HepG2 (cell line): ENCODE data around the gene GOLGA7B. TPM values are rescaled to one million over a fixed set of nuclear protein-coding genes. Genes with fewer than 3 reads are reported as not detected.

ENCODE experiments used
- ATAC-seq: fragments of 200-7000 bp; cut with Tn5 transposase; 3 replicates; pipeline ENCODE4 v1.9.1; 2020; ENCODE audit warnings: mild to moderate bottlenecking, moderate library complexity
- BruUV-seq: library from RNA; stranded (reverse); fragments of 400-500 nt; replicated peaks from 2 replicates; lab custom pipeline; 2021; lab: Mats Ljungman, UMichigan
- CTCF ChIA-PET: fragments of 300-600 bp; formaldehyde crosslinking; extraction: SDS; loops from one replicate; lab custom pipeline; 2021; ENCODE audit warnings: low total read pairs, inconsistent platforms, low intra/inter-chr PET ratio; lab: Yijun Ruan, JAX
- POLR2A ChIA-PET: fragments of 350-600 bp; sonication (Branson Sonifier 250); formaldehyde crosslinking; loops from one replicate; lab custom pipeline; 2020; ENCODE audit warnings: antibody characterized with exemption, inconsistent platforms; lab: Yijun Ruan, JAX
- DNase-seq: peaks from one replicate; pipeline ENCODE4 v3.0.0-alpha.2; 2015; ENCODE audit warnings: low spot score
- FAIRE-seq: peaks from 3 replicates; lab custom pipeline; 2011; peaks lifted over from hg19 to GRCh38; lab: Jason Lieb, UNC
- H2AFZ ChIP-seq: one replicate; pipeline ENCODE4 v1.6.1; 2011; ENCODE audit warnings: low read length, inconsistent platforms
- H3K27ac ChIP-seq: fragments of 300-600 bp; 3 replicates; pipeline ENCODE4 v1.8.0; 2011; ENCODE audit warnings: mixed run types, mild to moderate bottlenecking, mixed read lengths, low read length, inconsistent platforms; ENCODE audit not compliant: insufficient read depth; ENCODE audit errors: extremely low read length
- H3K27me3 ChIP-seq, 2 experiments: fragments of 200-600 bp in 1 of 2; 2 replicates in 1 of 2; 3 replicates in 1 of 2; pipeline versions ENCODE4 v1.6.0 to v1.8.0; 2011; ENCODE audit warnings: low read length in 2 of 2, mild to moderate bottlenecking in 2 of 2, moderate library complexity in 2 of 2, inconsistent platforms in 1 of 2; ENCODE audit not compliant: insufficient read depth in 2 of 2, control insufficient read depth in 1 of 2
- H3K36me3 ChIP-seq, 2 experiments: fragments of 200-600 bp in 1 of 2; replicated peaks in 1 of 2; 2 replicates in 1 of 2; 3 replicates in 1 of 2; pipeline versions ENCODE4 v1.5.1 to v1.8.0; 2011; ENCODE audit warnings: low read length in 2 of 2, inconsistent platforms in 1 of 2; ENCODE audit not compliant: insufficient read depth in 2 of 2, control insufficient read depth in 1 of 2
- H3K4me1 ChIP-seq: 2 replicates; pipeline ENCODE4 v1.5.1; 2012; ENCODE audit warnings: low read length, inconsistent platforms; ENCODE audit not compliant: insufficient read depth
- H3K4me2 ChIP-seq: 2 replicates; pipeline ENCODE4 v1.6.0; 2011; ENCODE audit warnings: low read depth, low read length, inconsistent platforms
- H3K4me3 ChIP-seq, 3 experiments: fragments of 200-600 bp in 1 of 3; sonication (generic), shearing (Covaris generic) in 1 of 3; replicated peaks in 1 of 3; 2 replicates each; pipeline ENCODE4 v1.5.1; 2011 to 2016; ENCODE audit warnings: low read length in 3 of 3, inconsistent platforms in 2 of 3, low read depth in 2 of 3, mild to moderate bottlenecking in 2 of 3, control low read depth in 1 of 3, mixed read lengths in 1 of 3; ENCODE audit not compliant: insufficient read depth in 1 of 3
- H3K79me2 ChIP-seq: one replicate; pipeline ENCODE4 v1.6.1; 2011; ENCODE audit warnings: low read length, inconsistent platforms; ENCODE audit not compliant: insufficient read depth
- H3K9ac ChIP-seq: 2 replicates; pipeline ENCODE4 v1.6.0; 2011; ENCODE audit warnings: mild to moderate bottlenecking, low read depth, low read length, inconsistent platforms; ENCODE audit not compliant: insufficient read depth
- H3K9me3 ChIP-seq: 2 replicates; pipeline ENCODE4 v1.5.1; 2012; ENCODE audit warnings: mild to moderate bottlenecking, low read length
- H4K20me1 ChIP-seq: 2 replicates; pipeline ENCODE4 v1.6.0; 2011; ENCODE audit warnings: inconsistent platforms, mild to moderate bottlenecking, low read length, moderate library complexity; ENCODE audit not compliant: insufficient read depth
- ARNTL ChIP-seq: sonication (generic); formaldehyde crosslinking; IDR thresholded peaks from 2 replicates; pipeline ENCODE4 v1.4.0; 2020; ENCODE audit warnings: mild to moderate bottlenecking, missing genetic modification reagents
- FIP1L1 ChIP-seq: fragments of 200-400 bp; formaldehyde crosslinking; IDR thresholded peaks from 2 replicates; pipeline ENCODE4 v1.6.1; 2018; ENCODE audit warnings: low read depth, mild to moderate bottlenecking, low read length, moderate library complexity, borderline replicate concordance; ENCODE audit not compliant: insufficient read depth
- FOSL2 ChIP-seq: sonication (generic); formaldehyde crosslinking; IDR thresholded peaks from 2 replicates; pipeline ENCODE4 v1.4.0; 2020; ENCODE audit warnings: missing genetic modification reagents
- HINFP ChIP-seq: sonication (generic); formaldehyde crosslinking; IDR thresholded peaks from 2 replicates; pipeline ENCODE4 v1.4.0; 2020; ENCODE audit warnings: low read depth, mild to moderate bottlenecking, missing genetic modification reagents
- NCOA1 ChIP-seq: sonication (generic); formaldehyde crosslinking; IDR thresholded peaks from 2 replicates; pipeline ENCODE4 v1.9.0; 2021; ENCODE audit warnings: missing genetic modification reagents
- NCOA2 ChIP-seq: sonication (generic); formaldehyde crosslinking; IDR thresholded peaks from 2 replicates; pipeline ENCODE4 v1.8.0; 2022; ENCODE audit warnings: inconsistent platforms
- SMAD9 ChIP-seq: sonication (generic); formaldehyde crosslinking; IDR thresholded peaks from 2 replicates; pipeline ENCODE4 v1.5.1; 2020; ENCODE audit warnings: mild to moderate bottlenecking, missing genetic modification reagents
- ZBTB14 ChIP-seq: sonication (generic); formaldehyde crosslinking; IDR thresholded peaks from 2 replicates; pipeline ENCODE4 v1.4.0; 2020; ENCODE audit warnings: missing genetic modification reagents
- ZBTB33 ChIP-seq: sonication (generic); formaldehyde crosslinking; IDR thresholded peaks from 2 replicates; pipeline ENCODE4 v1.4.0; 2020; ENCODE audit warnings: missing genetic modification reagents
- WGBS: methylation state at CpG from one replicate; pipeline ENCODE4 v1.1.6; 2017; ENCODE audit warnings: low lambda C conversion rate; 5-methylcytosine and 5-hydroxymethylcytosine counted together
- in situ Hi-C: cut with HindIII; loops from 2 replicates; pipeline ENCODE4 v1.10.0; 2017; ENCODE audit warnings: low pct_unique_long_range_greater_than_20kb; ENCODE audit not compliant: extremely low pct_ligation_motif_present
- intact Hi-C: fragments of 100-400 bp; cut with micrococcal nuclease; formaldehyde crosslinking; loops from one replicate; pipeline ENCODE4 v1.10.0; 2022; ENCODE audit not compliant: unreplicated experiment
- polyA plus RNA-seq, 8 experiments: library from polyadenylated mRNA; depleted of rRNA in 3 of 8; stranded (reverse) in 7 of 8; unstranded in 1 of 8; fragments of >200 nt; fragmentation: Illumina TruSeq in 4 of 8; extraction: Trizol in 4 of 8; gene quantifications; 2 replicates each; pipeline versions ENCODE4 v1.2.1 to v1.2.3, GENCODE V29; 2011 to 2016; ENCODE audit warnings: low read depth in 4 of 8, missing spikeins in 1 of 8, mixed read lengths in 1 of 8; ENCODE audit not compliant: insufficient read depth in 1 of 8
- total RNA-seq, 5 experiments: library from RNA; depleted of rRNA; stranded (reverse); fragments of >200 nt; fragmentation: Illumina TruSeq; extraction: Trizol; gene quantifications; 2 replicates each; pipeline ENCODE4 v1.2.3, GENCODE V29; 2016; ENCODE audit warnings: low read depth in 1 of 5
- TF ChIP-seq, protein P1 (sequence below): sonication (generic); formaldehyde crosslinking; IDR thresholded peaks from 2 replicates; pipeline ENCODE4 v1.4.0; 2020; ENCODE audit warnings: missing genetic modification reagents

The GOLGA7B gene
- total and polyA plus RNA-seq, 2 of the 13 experiments (the other 11 are each of a cell fraction or from before 2014, with no cell fraction given): not detected

DNA sequence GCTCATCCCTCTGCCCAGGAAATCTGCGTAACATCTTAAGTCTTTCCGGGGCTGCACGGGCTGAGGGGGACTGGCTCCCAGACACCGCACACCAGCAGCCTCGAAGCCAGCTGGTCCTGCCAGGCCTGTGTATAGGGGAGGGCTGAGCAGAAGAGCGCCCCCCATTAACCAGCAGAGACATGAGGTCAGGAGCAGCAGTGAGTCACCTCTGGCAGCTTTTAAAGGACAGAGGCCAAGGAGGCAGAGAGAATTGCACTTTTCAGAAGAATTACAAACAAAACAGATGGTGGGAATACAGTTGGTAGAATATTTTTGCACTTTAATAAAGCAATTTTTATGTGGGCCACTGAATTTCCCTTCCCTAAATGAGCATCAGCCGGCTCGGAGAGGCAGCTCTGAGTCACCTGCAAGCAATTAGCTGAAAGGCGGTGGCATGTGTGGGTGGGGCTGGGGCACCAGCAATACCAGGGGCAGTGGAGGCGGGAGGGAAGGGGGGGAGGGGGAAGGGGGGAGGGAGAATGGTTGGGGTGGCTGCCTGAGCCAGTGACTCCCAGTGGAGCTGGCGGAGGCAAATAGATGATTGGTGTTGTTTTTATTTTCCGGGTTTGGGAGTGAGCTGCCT is 39.1 kb downstream of the GOLGA7B start (continued):
- TF ChIP-seq FIP1L1 (no peak), SMAD9 (CRISPR knock-in tag) (no peak), ZBTB14 (no peak), NCOA2 (CRISPR knock-in tag) (no peak), ARNTL (CRISPR knock-in tag) (no peak), HINFP (no peak), NCOA1 (no peak)
- TF ChIP-seq, all 625 proteins: peak for 0

DNA sequence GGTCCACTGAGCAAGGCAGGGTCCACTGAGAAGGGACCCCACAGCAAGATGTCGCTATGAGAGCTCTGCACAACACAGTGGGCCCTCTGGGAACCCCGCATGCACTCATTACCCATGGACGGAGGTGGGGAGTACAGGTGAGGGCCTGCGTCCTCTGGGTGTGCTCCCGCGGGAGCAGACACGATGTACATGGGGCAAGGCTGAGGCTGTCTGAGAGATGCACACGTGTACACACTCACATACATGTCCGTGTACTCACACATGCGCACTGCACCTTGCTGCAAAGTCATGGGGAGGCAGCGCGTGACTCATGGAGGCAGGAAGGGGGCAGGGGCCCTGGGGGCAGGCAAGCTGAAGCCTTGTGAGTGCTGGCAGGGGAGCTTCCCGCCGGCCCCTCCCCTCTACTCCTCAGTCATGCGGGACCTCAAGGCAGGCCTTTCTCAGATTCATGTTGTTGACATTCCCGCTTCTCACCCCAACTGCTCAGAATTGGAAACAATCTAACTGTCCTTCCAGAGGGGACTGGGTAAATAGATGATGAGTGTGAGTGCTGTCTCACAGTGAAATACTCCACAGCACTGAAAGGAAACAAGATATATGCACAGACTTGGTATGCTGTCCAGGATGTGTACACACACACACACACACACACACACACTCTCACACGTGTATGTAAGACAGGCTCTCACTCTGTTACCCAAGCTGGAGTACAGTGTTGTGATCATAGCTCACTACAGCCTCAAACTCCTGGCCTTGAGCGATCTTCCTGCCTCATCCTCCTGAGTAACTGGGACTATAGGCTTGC is 40.0 kb downstream of the GOLGA7B start:
- H3K9me3 ChIP-seq: no peaks in the 10 kb centered on the region
- H3K9ac ChIP-seq: no peak overlapping the region
- FAIRE-seq (no peak), DNase-seq (no peak), ATAC-seq (no peak; the same call in 2 of the 3 replicates)
- H3K79me2 ChIP-seq: no peaks in the 10 kb centered on the region
- in situ Hi-C loops: no loop called here
- H3K4me2 ChIP-seq: no peak overlapping the region
- H3K4me3 ChIP-seq: no peak overlapping the region
- H3K36me3 ChIP-seq: no peaks in the 10 kb centered on the region
- H3K27ac ChIP-seq: no peak overlapping the region
- WGBS: 40% methylated on average over 6 of the region's 18 CpGs
- peaks cover 2 to 22% of the 10 kb centered on the region in 2 experiments; a peak in 3 of 5 replicates for H3K27me3 ChIP-seq
- ChIA-PET CTCF (no interaction called here), POLR2A (no interaction called here)
- intact Hi-C loops: no loop called here
- H4K20me1 ChIP-seq: no peaks in the 10 kb centered on the region
- no peaks in the 10 kb centered on the region for H3K4me1 ChIP-seq
- no TSS peak for BruUV-seq
- H2AFZ ChIP-seq: no peak overlapping the region
- TF ChIP-seq ZBTB33 (0 out of 2 replicates have a peak, but pooled peaks have one; percentile 21), FOSL2 (CRISPR knock-in tag) (0 out of 2 replicates have a peak, but pooled peaks have one; percentile 13)
- TF ChIP-seq, protein P1, sequence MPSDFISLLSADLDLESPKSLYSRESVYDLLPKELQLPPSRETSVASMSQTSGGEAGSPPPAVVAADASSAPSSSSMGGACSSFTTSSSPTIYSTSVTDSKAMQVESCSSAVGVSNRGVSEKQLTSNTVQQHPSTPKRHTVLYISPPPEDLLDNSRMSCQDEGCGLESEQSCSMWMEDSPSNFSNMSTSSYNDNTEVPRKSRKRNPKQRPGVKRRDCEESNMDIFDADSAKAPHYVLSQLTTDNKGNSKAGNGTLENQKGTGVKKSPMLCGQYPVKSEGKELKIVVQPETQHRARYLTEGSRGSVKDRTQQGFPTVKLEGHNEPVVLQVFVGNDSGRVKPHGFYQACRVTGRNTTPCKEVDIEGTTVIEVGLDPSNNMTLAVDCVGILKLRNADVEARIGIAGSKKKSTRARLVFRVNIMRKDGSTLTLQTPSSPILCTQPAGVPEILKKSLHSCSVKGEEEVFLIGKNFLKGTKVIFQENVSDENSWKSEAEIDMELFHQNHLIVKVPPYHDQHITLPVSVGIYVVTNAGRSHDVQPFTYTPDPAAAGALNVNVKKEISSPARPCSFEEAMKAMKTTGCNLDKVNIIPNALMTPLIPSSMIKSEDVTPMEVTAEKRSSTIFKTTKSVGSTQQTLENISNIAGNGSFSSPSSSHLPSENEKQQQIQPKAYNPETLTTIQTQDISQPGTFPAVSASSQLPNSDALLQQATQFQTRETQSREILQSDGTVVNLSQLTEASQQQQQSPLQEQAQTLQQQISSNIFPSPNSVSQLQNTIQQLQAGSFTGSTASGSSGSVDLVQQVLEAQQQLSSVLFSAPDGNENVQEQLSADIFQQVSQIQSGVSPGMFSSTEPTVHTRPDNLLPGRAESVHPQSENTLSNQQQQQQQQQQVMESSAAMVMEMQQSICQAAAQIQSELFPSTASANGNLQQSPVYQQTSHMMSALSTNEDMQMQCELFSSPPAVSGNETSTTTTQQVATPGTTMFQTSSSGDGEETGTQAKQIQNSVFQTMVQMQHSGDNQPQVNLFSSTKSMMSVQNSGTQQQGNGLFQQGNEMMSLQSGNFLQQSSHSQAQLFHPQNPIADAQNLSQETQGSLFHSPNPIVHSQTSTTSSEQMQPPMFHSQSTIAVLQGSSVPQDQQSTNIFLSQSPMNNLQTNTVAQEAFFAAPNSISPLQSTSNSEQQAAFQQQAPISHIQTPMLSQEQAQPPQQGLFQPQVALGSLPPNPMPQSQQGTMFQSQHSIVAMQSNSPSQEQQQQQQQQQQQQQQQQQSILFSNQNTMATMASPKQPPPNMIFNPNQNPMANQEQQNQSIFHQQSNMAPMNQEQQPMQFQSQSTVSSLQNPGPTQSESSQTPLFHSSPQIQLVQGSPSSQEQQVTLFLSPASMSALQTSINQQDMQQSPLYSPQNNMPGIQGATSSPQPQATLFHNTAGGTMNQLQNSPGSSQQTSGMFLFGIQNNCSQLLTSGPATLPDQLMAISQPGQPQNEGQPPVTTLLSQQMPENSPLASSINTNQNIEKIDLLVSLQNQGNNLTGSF (CRISPR knock-in tag): no peak
